ENCODE measurements around the gene WASL.

The WASL gene

DNA sequence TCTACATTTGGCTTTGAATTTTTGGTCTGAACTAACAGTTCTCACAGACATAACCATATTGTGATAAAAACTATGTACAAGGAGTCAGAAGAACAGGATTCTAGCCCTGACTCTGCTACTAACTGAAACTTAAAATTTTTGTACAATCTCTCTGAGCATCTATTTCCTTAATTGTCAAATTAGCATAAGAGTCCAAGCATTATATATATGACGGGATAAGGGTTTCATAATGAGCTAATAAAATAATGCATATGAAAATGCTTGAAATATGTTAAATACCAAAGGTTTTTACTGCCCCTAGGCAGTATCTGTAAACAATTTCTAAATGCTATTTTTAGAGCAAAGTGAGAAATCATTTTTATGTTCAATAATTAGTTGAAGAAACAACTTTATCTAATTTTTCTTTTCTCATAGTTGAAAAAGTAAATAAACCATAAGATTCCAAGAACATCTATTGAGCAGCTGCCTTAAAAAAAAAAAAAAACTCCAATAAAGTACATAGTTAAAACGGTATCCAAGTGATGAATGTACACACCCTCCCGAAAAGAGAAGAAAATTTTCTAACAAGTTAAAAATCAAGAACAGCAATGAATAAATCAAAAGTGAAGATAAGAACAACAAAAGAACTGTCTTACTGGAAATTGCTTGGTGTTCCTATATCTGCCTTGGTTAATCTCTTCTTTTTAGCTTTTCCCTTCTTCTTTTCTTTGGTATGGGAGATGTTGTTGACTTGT lies 52.7 kb downstream of the WASL start:
- CTCF ChIA-PET: interaction anchor here (1.5 kb wide), 1 partner anchor 12 kb away, joined by 3 read pairs; no protein-coding TSS in a partner anchor
- DNase-seq (ENCODE audit: extremely low spot score): no peak
- TF ChIP-seq, protein P1, sequence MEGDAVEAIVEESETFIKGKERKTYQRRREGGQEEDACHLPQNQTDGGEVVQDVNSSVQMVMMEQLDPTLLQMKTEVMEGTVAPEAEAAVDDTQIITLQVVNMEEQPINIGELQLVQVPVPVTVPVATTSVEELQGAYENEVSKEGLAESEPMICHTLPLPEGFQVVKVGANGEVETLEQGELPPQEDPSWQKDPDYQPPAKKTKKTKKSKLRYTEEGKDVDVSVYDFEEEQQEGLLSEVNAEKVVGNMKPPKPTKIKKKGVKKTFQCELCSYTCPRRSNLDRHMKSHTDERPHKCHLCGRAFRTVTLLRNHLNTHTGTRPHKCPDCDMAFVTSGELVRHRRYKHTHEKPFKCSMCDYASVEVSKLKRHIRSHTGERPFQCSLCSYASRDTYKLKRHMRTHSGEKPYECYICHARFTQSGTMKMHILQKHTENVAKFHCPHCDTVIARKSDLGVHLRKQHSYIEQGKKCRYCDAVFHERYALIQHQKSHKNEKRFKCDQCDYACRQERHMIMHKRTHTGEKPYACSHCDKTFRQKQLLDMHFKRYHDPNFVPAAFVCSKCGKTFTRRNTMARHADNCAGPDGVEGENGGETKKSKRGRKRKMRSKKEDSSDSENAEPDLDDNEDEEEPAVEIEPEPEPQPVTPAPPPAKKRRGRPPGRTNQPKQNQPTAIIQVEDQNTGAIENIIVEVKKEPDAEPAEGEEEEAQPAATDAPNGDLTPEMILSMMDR (IDR thresholded peaks at IDR 0.05; ENCODE audit: control extremely low read depth, extremely low read depth, low read depth, missing control alignments): no peak
- POLR2A ChIA-PET: no interaction called here

DNA sequence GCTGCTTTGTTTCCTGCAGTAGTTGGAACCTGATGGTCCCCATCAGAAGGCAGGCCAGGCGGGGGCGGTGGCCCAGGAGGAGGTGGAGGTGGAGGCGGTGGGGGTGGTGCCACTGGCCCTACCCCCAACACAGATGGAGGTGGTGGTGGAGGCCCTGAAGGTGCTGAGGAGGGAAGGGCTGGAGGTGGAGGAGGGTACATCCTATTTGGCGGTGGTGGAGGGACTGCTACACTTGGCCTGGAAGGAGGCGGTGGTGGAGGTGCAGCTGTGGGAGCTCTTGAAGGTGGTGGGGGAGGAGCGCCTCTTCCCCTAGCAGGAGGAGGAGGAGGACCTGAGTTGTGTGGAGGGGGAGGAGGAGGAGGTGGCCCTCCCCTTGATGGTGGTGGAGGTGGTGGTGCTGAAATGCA lies 56.3 kb downstream of the WASL start:
- no peak for DNase-seq (ENCODE audit: extremely low spot score)
- TF ChIP-seq, protein P1 (IDR thresholded peaks at IDR 0.05; ENCODE audit: control extremely low read depth, extremely low read depth, low read depth, missing control alignments): no peak
- ChIA-PET POLR2A (no interaction called here), CTCF (interaction anchor here (1.1 to 5.7 kb wide), 4 partner anchors 9 to 174 kb away, joined by 4 to 33 read pairs (median 5); partner anchors contain the start of gene WASL)

DNA sequence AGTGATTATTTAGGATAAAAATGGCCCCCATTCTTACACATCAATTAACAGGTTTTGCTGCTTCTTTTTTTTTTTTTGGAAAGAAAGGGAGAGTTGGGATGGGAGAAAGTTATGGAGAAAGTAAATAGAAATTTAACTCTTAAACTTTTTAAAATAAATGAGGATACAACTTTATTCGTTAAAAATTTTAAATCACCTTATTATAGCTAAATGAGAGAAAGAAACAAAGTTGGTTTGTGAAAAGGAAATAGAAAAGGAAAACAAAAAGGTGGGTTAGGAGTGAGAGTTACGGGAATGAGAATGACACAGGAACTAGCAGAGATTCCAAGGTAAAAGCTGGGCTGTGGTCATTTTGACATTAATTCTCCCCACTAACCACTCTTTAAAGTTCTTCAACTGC lies 58.3 kb downstream of the WASL start:
- TF ChIP-seq, protein P1 (IDR thresholded peaks at IDR 0.05; ENCODE audit: control extremely low read depth, extremely low read depth, low read depth, missing control alignments): no peak
- ChIA-PET POLR2A (no interaction called here), CTCF (interaction anchor here (1.2 to 5.7 kb wide), 6 partner anchors 11 to 196 kb away, joined by 3 to 33 read pairs (median 4); partner anchors contain the start of gene WASL)
- no peak for DNase-seq (ENCODE audit: extremely low spot score)

DNA sequence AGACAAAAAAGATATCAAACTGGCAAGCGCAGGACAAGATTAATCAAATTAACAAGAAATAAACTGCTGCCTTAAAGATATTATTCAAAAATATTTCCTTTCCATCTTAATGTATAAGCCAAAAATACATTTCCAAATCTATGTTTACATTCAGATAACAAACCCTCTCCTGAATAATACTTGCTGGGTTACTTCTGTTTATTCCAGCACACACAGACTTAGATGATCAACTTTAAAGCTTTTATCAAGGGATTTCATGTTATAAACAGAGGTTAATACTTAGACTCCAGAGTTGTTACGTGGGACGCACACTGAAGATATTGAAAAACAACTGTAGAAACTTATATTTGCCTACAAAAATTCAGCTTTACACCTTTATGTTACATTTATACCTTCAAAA lies 59.6 kb downstream of the WASL start:
- ChIA-PET CTCF (interaction anchor here (0.9 to 5.7 kb wide), 4 partner anchors 10 to 183 kb away, joined by 3 to 33 read pairs (median 3); no protein-coding TSS in a partner anchor), POLR2A (no interaction called here)
- TF ChIP-seq, protein P1 (IDR thresholded peaks at IDR 0.05; ENCODE audit: control extremely low read depth, extremely low read depth, low read depth, missing control alignments): no peak
- no peak for DNase-seq (ENCODE audit: extremely low spot score)

DNA sequence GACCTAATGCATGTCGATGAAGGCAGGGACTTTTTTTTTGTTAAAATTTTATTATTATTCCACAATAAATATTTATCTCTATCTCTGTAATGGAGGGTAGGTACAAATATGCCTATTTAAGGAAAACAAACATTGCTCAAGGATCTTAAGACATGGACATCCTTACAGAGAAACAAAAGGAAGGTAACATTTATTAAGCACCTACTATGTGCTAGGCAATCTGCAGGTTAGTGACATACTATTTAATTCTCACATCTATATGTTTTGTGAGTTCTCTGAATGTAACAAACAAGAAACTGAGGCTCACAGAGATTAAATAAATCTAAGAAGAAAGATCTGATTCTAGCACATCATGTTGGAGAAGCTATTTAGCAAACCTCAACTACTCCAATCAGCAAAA lies 61.1 kb downstream of the WASL start:
- ChIA-PET CTCF (interaction anchor here (0.9 to 5.7 kb wide), 3 partner anchors 14 to 184 kb away, joined by 3 to 33 read pairs (median 15); no protein-coding TSS in a partner anchor), POLR2A (no interaction called here)
- DNase-seq (ENCODE audit: extremely low spot score): no peak
- TF ChIP-seq, protein P1 (IDR thresholded peaks at IDR 0.05; ENCODE audit: control extremely low read depth, extremely low read depth, low read depth, missing control alignments): no peak

DNA sequence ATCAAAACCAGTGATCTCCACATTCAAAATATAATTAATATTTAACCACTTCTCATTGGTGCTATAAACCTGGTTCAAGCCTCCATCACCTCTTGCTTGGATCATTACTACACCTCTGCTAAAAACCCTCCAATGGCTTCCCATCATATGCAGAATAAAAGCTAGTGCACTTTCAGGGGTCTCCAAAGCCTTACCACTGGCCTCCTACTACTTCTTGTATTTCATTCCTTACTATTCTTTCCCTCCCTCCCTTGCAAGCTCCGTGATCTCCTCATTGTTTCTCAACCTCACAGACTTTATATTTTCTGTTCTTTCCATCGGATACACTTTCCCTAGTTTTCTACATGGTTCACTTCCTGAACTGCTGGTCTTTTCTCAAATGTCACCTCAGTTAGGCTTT lies 61.6 kb downstream of the WASL start:
- TF ChIP-seq, protein P1 (IDR thresholded peaks at IDR 0.05; ENCODE audit: control extremely low read depth, extremely low read depth, low read depth, missing control alignments): no peak
- ChIA-PET POLR2A (no interaction called here), CTCF (interaction anchor here (2.8 kb wide), 1 partner anchor 178 kb away, joined by 15 read pairs; no protein-coding TSS in a partner anchor)
- DNase-seq (ENCODE audit: extremely low spot score): no peak

All from GM10248 (cell line).